Activated T-helper 1 cell treated with anti-CD3 and anti-CD28 coated beads, Interleukin-2, amount 50 U/mL, for 16 hours (primary cell): Measurements from ENCODE around the gene FAM162A.
"Not testable (repeated sequence)": the region's sequence is repeated elsewhere in the genome, so short reads cannot be mapped to it uniquely, and the experiment has no call there.

Experiments
- DNase-seq, 2 donors: peaks; one replicate each; pipeline ENCODE4 v3.0.0-alpha.2; 2020; ENCODE audit warnings: low read depth in 1 of 2, low spot score in 1 of 2

The FAM162A gene

GRCh38 chr3:122416966-122417365, 33.0 kb downstream of the FAM162A start:
- no peak for DNase-seq

GRCh38 chr3:122421101-122421500, 37.1 kb downstream of the FAM162A start:
- DNase-seq = no peak

DNA sequence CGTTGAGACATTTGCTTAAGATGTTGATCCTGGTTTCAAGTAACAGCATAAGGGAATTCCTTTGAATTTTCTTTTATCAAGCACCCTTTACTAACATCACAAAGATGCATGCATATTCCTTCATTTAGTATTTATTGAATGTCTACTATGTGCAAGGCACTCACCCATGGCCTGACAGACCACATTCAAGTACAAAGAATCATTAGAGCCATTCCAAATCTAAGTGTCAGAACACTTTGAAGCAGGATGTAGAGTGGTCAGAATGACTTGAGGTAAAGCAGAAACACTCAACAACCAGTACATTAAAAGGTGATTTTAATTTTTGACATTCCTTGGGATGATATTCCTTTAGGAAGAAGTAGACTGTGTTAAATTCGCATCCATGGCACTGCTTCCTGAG, 37.9 kb downstream of the FAM162A start:
- no peak for DNase-seq

GRCh38 chr3:122427857-122428471, 44.0 kb downstream of the FAM162A start:
- no peak for DNase-seq

GRCh38 chr3:122430371-122430770, 46.4 kb downstream of the FAM162A start:
- no peak for DNase-seq

DNA sequence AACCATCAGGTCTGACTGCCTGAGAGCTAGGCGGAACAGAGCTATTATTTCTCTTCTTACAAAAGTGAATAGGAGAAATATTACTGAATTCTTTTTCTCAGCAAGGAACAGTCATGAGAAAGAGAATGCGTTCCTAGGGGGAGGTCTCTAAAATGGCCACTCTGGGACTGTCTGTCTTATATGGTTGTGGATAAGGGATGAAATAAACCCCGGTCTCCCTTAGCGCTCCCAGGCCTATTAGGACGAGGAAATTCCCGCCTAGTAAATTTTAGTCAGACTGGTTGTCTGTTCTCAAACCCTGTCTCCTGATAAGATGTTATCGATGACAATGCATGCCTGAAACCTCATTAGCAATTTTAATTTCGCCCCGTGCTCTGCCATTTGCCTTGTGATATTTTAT, 52.0 kb downstream of the FAM162A start:
- DNase-seq = no peak

DNA sequence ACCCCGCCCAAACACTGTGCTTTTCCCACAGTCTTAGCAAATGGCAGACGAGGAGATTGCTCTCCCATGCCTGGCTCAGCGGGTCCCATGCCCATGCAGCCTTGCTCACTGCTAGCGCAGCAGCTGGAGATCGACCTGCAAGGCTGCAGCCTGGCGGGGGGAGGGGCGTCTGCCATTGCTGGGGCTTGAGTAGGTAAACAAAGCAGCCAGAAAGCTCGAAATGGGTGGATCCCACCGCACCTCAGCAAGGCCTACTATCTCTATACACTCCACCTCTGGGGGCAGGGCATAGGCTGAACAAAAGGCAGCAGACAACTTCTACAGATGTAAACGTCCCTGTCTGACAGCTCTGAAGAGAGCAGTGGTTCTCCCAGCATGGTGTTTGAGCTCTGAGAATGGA, 59.1 kb downstream of the FAM162A start:
- no peak for DNase-seq

DNA sequence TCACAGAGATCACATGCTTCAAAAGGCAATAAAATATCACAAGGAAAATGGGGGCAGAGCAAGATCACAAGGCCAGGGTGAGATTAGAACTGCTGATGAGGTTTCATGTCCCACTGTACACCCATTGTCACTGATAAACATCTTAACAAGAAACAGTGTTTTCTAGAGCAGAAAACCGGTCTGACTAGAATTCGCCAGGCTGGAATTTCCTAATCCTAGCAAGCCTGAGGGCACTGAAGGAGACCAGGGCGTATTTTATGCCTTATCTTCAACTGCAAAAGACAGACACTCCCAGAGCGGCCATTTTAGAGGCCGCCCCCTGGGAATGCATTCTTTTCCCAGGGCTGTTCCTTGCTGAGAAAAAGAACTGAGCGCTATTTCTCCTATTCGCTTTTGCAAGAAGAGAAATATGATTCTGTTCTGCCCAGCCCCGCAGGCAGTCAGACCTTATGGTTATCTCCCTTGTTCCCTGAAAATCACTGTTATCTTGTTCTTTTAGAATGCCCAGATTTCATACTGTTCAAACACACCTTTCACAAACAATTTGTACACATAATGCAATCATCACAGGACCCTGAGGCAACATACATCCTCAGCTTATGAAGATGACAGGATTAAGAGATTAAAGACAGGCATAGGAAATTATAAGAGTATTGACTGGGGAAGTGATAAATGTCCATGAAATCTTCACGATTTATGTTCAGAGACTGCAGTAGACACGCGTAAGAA, 59.9 kb downstream of the FAM162A start:
- DNase-seq = not testable (repeated sequence)

- DNase-seq = not testable (repeated sequence)
Observed at GRCh38 chr3:122444491-122444887, 60.5 kb downstream of the FAM162A start.

GRCh38 chr3:122448218-122448617, 64.2 kb downstream of the FAM162A start:
- DNase-seq = not testable (repeated sequence)

GRCh38 chr3:122451371-122451770, 67.4 kb downstream of the FAM162A start:
- DNase-seq = no peak

GRCh38 chr3:122456074-122456473, 72.1 kb downstream of the FAM162A start:
- no peak for DNase-seq

DNA sequence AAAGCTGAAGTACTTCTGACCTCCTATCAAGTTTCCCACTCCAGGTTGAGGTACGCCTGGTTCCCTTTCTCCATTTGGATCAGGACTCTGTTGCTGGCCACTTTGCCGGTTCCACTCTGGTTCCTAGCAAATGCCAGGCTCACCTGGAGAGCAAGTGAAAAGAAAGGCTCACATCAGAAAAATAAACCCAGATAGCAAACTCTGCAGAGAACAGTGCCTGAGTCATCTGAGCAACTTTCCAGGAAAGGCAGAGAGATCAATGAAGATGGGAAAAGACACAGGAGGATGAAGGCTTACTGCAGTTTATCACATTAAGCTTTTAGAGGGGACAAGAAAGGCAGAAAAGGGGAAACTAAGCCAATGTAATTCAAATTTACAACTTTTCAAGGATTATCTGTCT, 73.7 kb downstream of the FAM162A start:
- DNase-seq = no peak

- DNase-seq = no peak
Observed at GRCh38 chr3:122458992-122459391, 75.0 kb downstream of the FAM162A start.

- DNase-seq = no peak
Observed at GRCh38 chr3:122461806-122462205, 77.8 kb downstream of the FAM162A start.
